Hepatocyte (in vitro differentiated cells): ENCODE data around the gene GPRC5C. TPM values are rescaled to one million over a fixed set of nuclear protein-coding genes. Genes with fewer than 3 reads are reported as not detected.

Experiments
- DNase-seq: peaks from one replicate; pipeline ENCODE4 v3.0.0-alpha.2; 2016; ENCODE audit warnings: low spot score
- H2AFZ ChIP-seq: fragments of 200-600 bp; sonication (generic); 2 replicates; pipeline ENCODE4 v1.6.0; 2016; ENCODE audit warnings: antibody characterized with exemption, mild to moderate bottlenecking
- H3K27ac ChIP-seq: fragments of 200-600 bp; sonication (generic); 2 replicates; pipeline ENCODE4 v1.5.1; 2016; ENCODE audit warnings: mild to moderate bottlenecking
- H3K27me3 ChIP-seq: fragments of 200-600 bp; sonication (generic); 2 replicates; pipeline ENCODE4 v1.6.1; 2016
- H3K36me3 ChIP-seq: fragments of 200-600 bp; sonication (generic); replicated peaks from 2 replicates; pipeline ENCODE4 v1.5.1; 2016; ENCODE audit warnings: low read depth; ENCODE audit not compliant: insufficient read depth
- H3K4me1 ChIP-seq: fragments of 200-600 bp; sonication (generic); 2 replicates; pipeline ENCODE4 v1.5.1; 2016; ENCODE audit warnings: mild to moderate bottlenecking, moderate library complexity; ENCODE audit not compliant: insufficient read depth
- H3K4me2 ChIP-seq: fragments of 200-600 bp; sonication (generic); 2 replicates; pipeline ENCODE4 v1.6.0; 2016
- H3K4me3 ChIP-seq: fragments of 200-600 bp; sonication (generic); 2 replicates; pipeline ENCODE4 v1.5.1; 2016; ENCODE audit warnings: mild to moderate bottlenecking
- H3K79me2 ChIP-seq: fragments of 200-600 bp; sonication (generic); 2 replicates; pipeline ENCODE4 v1.6.0; 2017; ENCODE audit warnings: mild to moderate bottlenecking
- H3K9me2 ChIP-seq: fragments of 200-600 bp; sonication (generic); replicated peaks from 2 replicates; pipeline ENCODE4 v1.6.0; 2017; ENCODE audit warnings: mild to moderate bottlenecking; ENCODE audit not compliant: insufficient read depth
- H3K9me3 ChIP-seq: fragments of 200-600 bp; sonication (generic); 2 replicates; pipeline ENCODE4 v1.5.1; 2016; ENCODE audit warnings: low read depth, mild to moderate bottlenecking
- H4K20me1 ChIP-seq: fragments of 200-600 bp; sonication (generic); 2 replicates; pipeline ENCODE4 v1.6.0; 2016; ENCODE audit warnings: mild to moderate bottlenecking; ENCODE audit not compliant: insufficient read depth, poor library complexity, severe bottlenecking
- EZH2 ChIP-seq: fragments of 200-600 bp; sonication (generic); IDR thresholded peaks from 2 replicates; pipeline ENCODE4 v1.6.1; 2016; ENCODE audit warnings: antibody characterized with exemption, mild to moderate bottlenecking, borderline replicate concordance
- EZH2phosphoT487 ChIP-seq: fragments of 200-600 bp; sonication (generic); IDR thresholded peaks from one replicate; pipeline ENCODE4 v1.6.1; 2018; ENCODE audit warnings: antibody characterized with exemption, mild to moderate bottlenecking, low read depth, moderate library complexity; ENCODE audit not compliant: unreplicated experiment, severe bottlenecking
- WGBS: methylation state at CpG from one replicate; pipeline ENCODE4 v1.1.6; 2016; ENCODE audit warnings: low lambda C conversion rate; ENCODE audit errors: missing lambda C conversion rate; 5-methylcytosine and 5-hydroxymethylcytosine counted together
- polyA plus RNA-seq: library from polyadenylated mRNA; unstranded; fragments of >200 nt; fragmentation: Nextera tagmentation; extraction: Ambion mirVana; gene quantifications from 2 replicates; pipeline ENCODE4 v1.2.1, GENCODE V29; 2016
- total RNA-seq: library from RNA; depleted of rRNA; stranded (reverse); fragments of >200 nt; gene quantifications from 2 replicates; pipeline ENCODE4 v1.2.3, GENCODE V29; 2014
- TF ChIP-seq, protein P1 (sequence below): fragments of 200-600 bp; sonication (generic); IDR thresholded peaks from 2 replicates; pipeline ENCODE4 v1.5.1; 2016; ENCODE audit warnings: antibody characterized with exemption, mild to moderate bottlenecking; ENCODE audit not compliant: poor library complexity

The GPRC5C gene
- total and polyA plus RNA-seq, 2 experiments from 2014 or later: 150 to 237 TPM

DNA sequence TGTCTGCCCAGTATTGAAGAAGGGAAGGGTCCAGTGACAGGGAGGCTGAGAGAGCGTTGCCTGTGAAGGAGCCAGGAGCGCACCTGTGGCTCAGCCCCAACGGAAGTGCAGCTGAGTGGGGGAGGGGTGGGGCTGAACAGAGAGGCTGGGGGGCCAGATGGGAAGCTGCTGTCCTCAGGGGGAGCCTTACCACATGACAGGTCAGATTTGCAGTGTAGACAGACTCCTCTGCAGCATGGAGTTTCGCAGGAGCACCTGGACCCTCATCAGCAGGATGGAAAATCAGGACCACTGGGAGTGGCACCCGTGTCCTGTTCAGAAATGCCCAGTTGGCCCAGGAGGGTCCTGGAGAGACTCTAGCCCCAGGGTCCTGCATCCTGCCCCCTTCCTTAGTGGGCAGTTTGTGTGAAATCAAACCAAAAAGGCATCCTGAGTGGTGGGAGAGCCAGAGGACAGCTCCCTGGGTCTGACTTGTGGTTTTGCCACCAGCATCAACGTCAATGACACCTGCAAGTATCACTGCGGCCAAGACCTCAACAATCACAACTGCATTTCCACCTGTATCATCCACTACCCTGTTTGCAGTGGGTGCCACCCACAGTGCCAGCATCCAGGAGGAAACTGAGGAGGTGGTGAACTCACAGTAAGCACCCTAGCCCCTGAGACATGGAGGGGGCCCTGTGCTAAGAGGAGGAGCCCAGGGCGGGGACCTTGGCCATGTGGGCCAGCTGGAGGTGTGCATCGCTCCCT lies 42.3 kb downstream of the GPRC5C start:
- Histone ChIP-seq H2AFZ (no peak overlapping the region), H3K9me3 (peaks cover 4% of the 10 kb centered on the region), H3K4me2 (no peak overlapping the region), H3K79me2 (no peaks in the 10 kb centered on the region), H3K4me3 (no peak overlapping the region), H3K27me3 (no peaks in the 10 kb centered on the region), H4K20me1 (no peaks in the 10 kb centered on the region), H3K36me3 (no peaks in the 10 kb centered on the region), H3K9me2 (no peaks in the 10 kb centered on the region), H3K4me1 (no peaks in the 10 kb centered on the region), H3K27ac (no peak overlapping the region)
- TF ChIP-seq, protein P1, sequence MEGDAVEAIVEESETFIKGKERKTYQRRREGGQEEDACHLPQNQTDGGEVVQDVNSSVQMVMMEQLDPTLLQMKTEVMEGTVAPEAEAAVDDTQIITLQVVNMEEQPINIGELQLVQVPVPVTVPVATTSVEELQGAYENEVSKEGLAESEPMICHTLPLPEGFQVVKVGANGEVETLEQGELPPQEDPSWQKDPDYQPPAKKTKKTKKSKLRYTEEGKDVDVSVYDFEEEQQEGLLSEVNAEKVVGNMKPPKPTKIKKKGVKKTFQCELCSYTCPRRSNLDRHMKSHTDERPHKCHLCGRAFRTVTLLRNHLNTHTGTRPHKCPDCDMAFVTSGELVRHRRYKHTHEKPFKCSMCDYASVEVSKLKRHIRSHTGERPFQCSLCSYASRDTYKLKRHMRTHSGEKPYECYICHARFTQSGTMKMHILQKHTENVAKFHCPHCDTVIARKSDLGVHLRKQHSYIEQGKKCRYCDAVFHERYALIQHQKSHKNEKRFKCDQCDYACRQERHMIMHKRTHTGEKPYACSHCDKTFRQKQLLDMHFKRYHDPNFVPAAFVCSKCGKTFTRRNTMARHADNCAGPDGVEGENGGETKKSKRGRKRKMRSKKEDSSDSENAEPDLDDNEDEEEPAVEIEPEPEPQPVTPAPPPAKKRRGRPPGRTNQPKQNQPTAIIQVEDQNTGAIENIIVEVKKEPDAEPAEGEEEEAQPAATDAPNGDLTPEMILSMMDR: no peak
- TF ChIP-seq EZH2 (no peak), EZH2phosphoT487 (no peak)
- WGBS: 87% methylated on average over 9 of the region's 9 CpGs
- DNase-seq: no peak

DNA sequence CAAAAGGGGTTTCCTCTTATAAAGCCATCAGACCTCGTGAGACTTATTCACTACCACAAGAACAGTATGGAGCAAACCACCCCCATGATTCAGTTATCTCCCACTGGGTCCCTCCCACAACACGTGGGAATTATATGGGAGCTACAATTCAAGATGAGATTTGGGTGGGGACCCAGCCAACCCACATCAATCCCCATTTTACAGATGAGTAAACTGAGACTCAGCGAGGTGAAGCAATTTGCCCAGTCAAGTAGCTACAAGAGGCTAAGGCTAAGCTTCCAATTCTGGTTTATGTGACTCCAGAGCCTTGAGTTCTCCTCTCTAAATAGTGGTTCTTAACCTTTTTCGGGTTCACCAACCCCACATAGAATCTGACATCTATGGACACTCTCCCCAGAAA lies 43.3 kb downstream of the GPRC5C start:
- Histone ChIP-seq H3K9me2 (no peaks in the 10 kb centered on the region), H4K20me1 (no peaks in the 10 kb centered on the region), H3K4me3 (no peak overlapping the region), H3K4me2 (no peak overlapping the region), H3K79me2 (no peaks in the 10 kb centered on the region), H3K27me3 (no peaks in the 10 kb centered on the region), H3K36me3 (no peaks in the 10 kb centered on the region), H2AFZ (no peak overlapping the region), H3K27ac (no peak overlapping the region), H3K9me3 (peaks cover 4% of the 10 kb centered on the region), H3K4me1 (no peaks in the 10 kb centered on the region)
- WGBS: 91% methylated on average over 4 of the region's 4 CpGs
- TF ChIP-seq EZH2 (no peak), EZH2phosphoT487 (no peak)
- TF ChIP-seq, protein P1: no peak
- no peak for DNase-seq

DNA sequence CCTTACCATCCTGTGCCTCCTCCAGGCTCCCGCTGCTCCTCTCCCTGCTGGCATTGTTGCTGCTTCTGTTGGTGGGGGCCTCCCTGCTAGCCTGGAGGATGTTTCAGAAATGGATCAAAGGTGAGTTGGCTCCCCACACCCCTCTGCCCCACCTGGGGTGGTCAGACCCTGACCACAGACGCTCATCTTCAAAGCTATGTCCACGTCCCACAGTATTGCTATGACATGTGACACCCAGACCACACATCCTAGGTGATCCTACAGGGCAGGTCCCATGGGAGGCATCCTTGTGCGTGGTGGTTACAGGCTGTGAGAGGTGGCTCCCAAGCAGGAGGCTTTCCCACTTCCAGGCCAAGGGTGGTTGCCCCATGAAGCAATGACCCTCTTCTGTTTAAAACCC lies 45.5 kb downstream of the GPRC5C start:
- no peaks in the 10 kb centered on the region for H3K27me3 ChIP-seq
- H4K20me1 ChIP-seq: no peaks in the 10 kb centered on the region
- no peak overlapping the region for H3K4me2 ChIP-seq
- H3K79me2 ChIP-seq: no peaks in the 10 kb centered on the region
- 88% methylated on average over 4 of the region's 4 CpGs for WGBS
- no peaks in the 10 kb centered on the region for H3K9me2 ChIP-seq
- no peak overlapping the region for H3K4me3 ChIP-seq
- no peaks in the 10 kb centered on the region for H3K4me1 ChIP-seq
- no peak overlapping the region for H3K27ac ChIP-seq
- no peak overlapping the region for H2AFZ ChIP-seq
- no peak for DNase-seq
- peaks cover 4% of the 10 kb centered on the region for H3K9me3 ChIP-seq
- H3K36me3 ChIP-seq: no peaks in the 10 kb centered on the region
- TF ChIP-seq, protein P1: no peak
- TF ChIP-seq EZH2phosphoT487: no peak
- no peak for TF ChIP-seq EZH2
